NCI-H748 (cell line): Measurements from ENCODE around the gene SYT12.
"Not testable (repeated sequence)": the region's sequence is repeated elsewhere in the genome, so short reads cannot be mapped to it uniquely, and the experiment has no call there.

Source experiments
- DNase-seq: peaks from one replicate; lab custom pipeline; 2025; ENCODE audit not compliant: unreplicated experiment; lab: John Stamatoyannopoulos, UW

The SYT12 gene

GRCh38 chr11:66992041-66992440, 30.9 kb upstream of the SYT12 start:
- no peak for DNase-seq

- no peak for DNase-seq
Measured at GRCh38 chr11:66996609-66997273, 26.2 kb upstream of the SYT12 start.

- no peak for DNase-seq
Measured at GRCh38 chr11:66999555-66999954, 23.4 kb upstream of the SYT12 start.

- DNase-seq, result no peak
Measured at GRCh38 chr11:67001332-67001731, 21.6 kb upstream of the SYT12 start.

- DNase-seq, result peak; percentile 69
Measured at GRCh38 chr11:67002297-67002913, 20.5 kb upstream of the SYT12 start.

- no peak for DNase-seq
Measured at GRCh38 chr11:67002921-67003411, 20.0 kb upstream of the SYT12 start.

- DNase-seq, result not testable (repeated sequence)
Measured at GRCh38 chr11:67005200-67005599, 17.7 kb upstream of the SYT12 start.

- peak; percentile 44 for DNase-seq
Measured at GRCh38 chr11:67006029-67006884, 16.7 kb upstream of the SYT12 start.

- no peak for DNase-seq
Measured at GRCh38 chr11:67007126-67007525, 15.8 kb upstream of the SYT12 start.

GRCh38 chr11:67010296-67010905, 12.5 kb upstream of the SYT12 start:
- DNase-seq, result no peak

- DNase-seq, result no peak
Measured at GRCh38 chr11:67013511-67014045, 9.4 kb upstream of the SYT12 start.

GRCh38 chr11:67014343-67014742, 8.6 kb upstream of the SYT12 start:
- DNase-seq, result no peak

- no peak for DNase-seq
Measured at GRCh38 chr11:67015048-67015447, 7.9 kb upstream of the SYT12 start.

- no peak for DNase-seq
Measured at GRCh38 chr11:67016550-67016949, 6.4 kb upstream of the SYT12 start.

GRCh38 chr11:67020949-67021348, 2.0 kb upstream of the SYT12 start:
- no peak for DNase-seq

- peak; percentile 64 for DNase-seq
Measured at GRCh38 chr11:67022341-67022933, 497 bp upstream of the SYT12 start.

- DNase-seq, result no peak
Measured at GRCh38 chr11:67023957-67024353, 1.0 kb downstream of the SYT12 start.

GRCh38 chr11:67024410-67024809, 1.5 kb downstream of the SYT12 start:
- DNase-seq, result no peak

GRCh38 chr11:67024966-67025365, 2.0 kb downstream of the SYT12 start:
- DNase-seq, result no peak

GRCh38 chr11:67025750-67026149, 2.8 kb downstream of the SYT12 start:
- DNase-seq, result no peak

GRCh38 chr11:67026941-67027340, 4.0 kb downstream of the SYT12 start:
- no peak for DNase-seq
